ENCODE measurements around the gene ZNF641.

Gene ZNF641

DNA sequence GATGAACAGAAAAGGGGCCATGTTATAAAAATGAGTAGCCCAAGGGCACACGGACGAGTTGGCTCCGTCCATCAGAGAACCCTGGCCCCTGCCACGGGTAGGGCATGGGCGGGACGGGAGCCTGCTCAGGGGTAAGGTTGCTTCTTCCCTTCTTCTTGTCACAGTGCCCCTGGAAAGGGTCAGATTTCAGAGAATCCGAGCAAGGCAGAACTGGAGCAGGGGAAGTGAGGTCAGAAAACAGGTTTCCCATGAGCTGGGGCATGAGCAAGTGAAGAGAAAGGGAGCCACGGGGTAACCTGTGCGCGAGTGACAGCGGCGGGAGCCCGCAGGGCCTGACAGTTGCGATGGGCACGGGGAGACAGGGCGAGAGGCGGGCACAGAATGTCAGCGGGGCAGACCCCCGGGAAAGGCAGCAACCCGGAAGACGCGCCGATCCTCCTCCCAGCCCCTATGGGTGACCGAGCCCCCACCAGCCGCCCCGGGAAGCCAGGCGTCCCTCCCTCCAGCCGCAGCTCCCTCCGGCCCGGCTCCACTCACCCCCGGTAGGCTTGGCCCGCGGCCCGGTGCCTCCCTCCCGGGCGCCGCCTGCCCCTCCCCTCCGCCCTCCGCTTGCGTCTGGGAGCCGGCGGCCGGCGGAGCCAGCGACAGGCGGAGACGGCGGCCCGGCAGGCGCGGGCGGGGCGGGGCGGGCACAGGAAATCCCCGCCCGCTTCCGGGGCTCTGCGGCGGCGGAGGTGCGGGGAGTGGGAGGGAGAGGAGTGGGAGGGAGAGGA lies at the start of gene ZNF641:
Gene ZNF641 (minus strand): TSS at position 671 of the 773 bp plus-strand sequence. CDS start 2,829 bp downstream, outside the sequence.
- peak; percentile 40 to 70 (median 52) for DNase-seq

- DNase-seq, result no peak
Observed at GRCh38 chr12:48390026-48390425, 39.3 kb upstream of the ZNF641 start.

DNA sequence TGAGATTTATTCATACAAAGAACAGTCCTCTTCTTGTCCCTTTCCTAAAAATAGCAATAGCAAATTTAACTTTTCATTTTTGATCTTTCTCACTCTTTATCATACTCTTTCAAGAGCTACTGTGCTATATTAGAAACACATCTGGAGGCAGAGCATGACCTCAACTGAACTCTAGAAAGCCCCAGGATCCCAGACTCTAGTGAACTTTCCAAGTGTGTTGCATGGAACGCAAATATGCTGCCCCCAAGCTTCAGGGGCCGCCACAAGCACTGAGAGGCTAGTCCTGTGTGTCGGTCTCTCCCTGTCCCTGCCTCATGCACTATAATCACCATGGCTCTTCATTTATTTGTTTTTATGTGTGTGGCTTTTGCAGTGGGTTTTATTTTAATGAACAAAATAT lies 38.7 kb upstream of the ZNF641 start:
- DNase-seq, result no peak

DNA sequence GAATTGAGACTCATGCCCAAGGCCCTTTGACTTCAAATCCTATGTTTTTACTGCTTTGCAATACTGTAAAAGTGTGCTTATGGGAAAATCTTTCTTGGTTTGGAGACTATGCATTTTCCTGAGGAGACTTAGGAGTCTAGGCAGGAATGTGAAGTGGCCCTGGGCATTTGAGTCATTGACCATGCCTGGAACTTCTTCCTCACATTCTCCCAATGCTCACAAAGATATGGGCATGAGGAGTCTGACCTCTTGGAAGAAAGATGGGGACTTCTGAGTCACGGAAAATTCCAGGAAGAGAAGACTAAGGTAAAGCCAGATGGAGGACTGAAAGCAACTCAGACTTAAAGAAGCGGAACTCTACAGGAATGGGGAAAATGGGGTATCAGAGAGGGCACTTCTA lies 38.2 kb upstream of the ZNF641 start:
- DNase-seq, result no peak

DNA sequence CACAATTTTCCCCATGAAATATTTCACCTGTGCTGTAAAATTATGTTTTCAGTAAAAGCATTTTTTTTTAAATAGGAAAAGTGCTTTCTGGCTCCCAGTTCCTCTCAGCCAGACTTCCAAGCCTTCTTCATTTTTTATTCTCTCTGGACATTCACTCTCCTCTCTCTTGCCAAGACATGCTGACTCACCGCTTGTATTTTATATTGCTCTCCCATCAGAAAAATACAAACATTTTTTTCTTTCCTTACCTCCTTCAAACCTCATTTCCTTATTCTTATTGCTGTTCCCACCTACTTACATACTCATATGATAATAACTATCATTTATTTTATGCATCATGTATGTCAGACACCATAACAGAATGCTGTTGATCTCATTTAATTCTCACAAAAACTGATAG lies 37.7 kb upstream of the ZNF641 start:
- DNase-seq, result no peak

DNA sequence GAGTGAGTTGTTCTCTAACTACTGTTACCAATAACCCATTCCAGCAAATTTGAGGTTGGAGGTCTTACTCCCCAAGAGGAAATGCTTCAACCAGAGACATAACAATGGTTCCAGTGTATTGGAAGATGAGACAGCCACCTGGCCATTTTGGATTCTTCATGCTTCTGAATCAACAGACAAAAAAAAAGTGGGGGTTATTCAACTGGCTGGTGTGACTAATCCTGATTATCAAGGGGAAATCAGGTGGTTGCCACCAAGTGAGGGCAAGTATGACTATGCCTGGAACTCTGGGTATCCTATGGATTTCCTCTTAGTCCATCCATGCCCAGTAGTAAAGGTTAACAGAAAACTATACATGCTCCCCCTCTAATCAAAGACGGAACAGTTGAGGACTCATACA lies 29.9 kb upstream of the ZNF641 start:
- no peak for DNase-seq

GRCh38 chr12:48379794-48380193 lies 29.1 kb upstream of the ZNF641 start:
- no peak for DNase-seq

- DNase-seq, result no peak
Observed at GRCh38 chr12:48377646-48378045, 26.9 kb upstream of the ZNF641 start.

DNA sequence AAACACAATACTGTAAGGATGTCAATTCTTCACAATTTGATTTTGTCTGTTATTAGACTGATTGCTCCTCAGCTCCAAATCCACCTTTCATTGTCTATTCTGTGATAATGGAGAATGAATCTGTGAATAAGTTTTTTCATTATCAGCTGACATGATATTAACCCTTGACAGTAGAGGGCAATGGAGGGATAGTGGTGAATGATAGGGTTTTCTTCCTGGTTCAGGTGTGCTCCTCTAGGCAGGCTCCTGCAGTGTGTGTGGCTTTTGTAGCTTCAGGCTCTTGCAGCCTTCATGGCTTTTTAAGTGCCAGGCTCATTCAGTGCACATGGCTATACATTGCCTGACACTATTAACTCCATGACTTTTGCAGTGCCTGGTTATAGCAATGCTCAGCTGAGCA lies 23.4 kb upstream of the ZNF641 start:
- no peak for DNase-seq

GRCh38 chr12:48366131-48366530 lies 15.4 kb upstream of the ZNF641 start:
- no peak for DNase-seq

DNA sequence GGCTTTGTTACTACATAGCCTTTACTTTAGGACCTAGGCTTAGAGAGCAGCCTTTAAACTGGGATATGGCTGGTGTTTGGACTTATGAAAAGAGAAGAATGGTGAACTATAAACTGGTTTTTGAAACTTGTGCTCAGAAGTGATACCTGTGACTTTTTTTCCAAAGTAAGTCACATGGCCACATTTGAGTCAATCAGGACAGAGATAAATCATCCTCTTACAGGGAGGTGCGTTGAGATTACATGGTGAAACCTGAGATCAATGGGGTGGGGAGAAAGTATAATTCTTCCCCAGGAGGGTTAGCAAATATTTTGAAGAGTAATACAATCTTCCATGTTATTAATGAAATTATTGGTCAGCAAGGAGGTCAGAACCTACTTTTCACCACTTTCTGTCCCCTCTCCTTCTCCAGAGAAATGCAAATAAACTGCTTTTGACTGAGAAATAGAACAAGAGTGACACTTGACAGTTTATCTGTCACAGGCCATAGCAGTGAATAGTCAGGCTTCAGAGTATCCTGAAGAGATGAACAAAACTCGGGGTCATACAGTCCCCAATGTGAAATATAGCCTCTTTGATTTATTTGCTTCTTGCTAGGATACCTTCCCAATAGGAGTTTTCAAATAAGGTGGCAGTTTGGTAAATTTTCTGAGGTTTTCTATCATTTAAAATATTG lies 11.1 kb upstream of the ZNF641 start:
- no peak for DNase-seq

GRCh38 chr12:48358937-48359513 lies 8.3 kb upstream of the ZNF641 start:
- no peak for DNase-seq

DNA sequence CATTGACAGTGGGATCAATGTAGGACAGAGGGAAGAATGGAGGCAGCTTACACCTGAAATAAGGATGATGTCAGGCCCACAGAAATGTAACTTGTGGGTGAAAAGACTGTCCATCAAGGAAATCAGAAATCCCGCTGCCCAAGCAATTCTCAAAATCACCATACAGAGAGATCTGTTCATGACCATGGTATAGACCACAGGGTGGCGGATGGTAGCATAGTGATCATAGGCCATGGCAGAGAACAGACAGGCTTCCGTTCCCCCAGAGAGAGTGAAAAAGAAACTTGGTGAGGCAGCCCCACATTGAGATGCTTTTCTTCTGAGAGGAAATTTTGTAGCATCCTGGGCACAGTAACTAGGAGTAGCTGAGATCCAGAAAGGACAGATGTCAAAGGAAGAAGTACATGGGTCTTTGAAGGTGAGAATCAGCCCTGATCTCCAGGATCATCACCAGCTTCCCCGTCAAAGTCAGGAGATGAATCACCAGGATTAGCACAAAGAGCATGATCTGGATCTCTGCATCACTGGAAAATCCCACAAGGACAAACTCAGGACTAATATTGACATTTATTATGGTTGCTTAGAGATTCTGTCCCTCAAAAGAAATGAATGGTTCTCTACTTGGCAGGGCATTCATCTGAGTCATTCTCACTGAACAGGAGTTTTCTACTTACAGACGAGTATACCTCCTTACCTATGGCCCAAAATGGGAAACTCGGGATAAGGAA lies 5.5 kb upstream of the ZNF641 start:
- DNase-seq, result no peak

GRCh38 chr12:48352157-48352760 lies 1.5 kb upstream of the ZNF641 start:
- DNase-seq, result no peak

- DNase-seq, result no peak
Observed at GRCh38 chr12:48351022-48351708, 446 bp upstream of the ZNF641 start.

DNA sequence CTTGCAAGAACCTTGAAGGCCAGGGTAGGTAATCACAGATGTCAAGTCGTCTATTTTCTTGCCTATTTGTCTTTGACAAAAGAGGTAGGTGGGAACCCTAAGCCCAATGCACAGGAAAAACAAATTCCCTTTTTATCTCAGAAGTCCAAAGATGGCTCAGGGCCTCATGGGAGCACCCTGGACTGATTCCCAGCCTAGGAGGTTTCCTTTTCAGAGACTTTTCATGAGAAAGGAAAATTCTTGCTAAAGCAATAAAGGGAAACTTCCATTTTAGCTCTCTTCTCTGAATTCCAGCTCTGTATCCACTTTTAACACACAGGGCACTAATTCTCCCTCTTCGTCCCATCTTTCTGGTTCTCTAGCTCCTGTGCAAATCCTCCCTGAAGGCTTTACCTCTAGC lies 1.2 kb downstream of the ZNF641 start:
- DNase-seq, result no peak

DNA sequence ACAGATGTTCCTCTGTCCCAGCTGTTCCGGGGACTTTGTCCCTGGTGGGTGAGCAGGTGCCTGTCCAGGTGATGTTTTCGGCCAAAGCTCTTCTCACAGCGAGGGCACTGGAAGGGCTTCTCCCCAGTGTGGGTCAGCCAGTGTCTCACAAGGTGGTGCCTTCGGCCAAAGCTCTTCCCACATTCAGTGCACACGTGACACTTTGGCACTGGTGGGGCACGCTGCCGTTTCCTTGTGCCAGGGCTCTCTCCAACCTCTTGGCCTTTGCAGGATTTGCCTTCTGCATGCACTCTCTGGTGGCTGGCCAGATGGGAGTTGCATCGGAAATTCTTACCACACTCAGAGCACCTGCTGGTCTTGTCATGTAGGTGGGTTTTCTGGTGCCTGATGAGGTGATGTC lies 7.7 kb downstream of the ZNF641 start:
- DNase-seq, result no peak

- DNase-seq, result no peak
Observed at GRCh38 chr12:48340943-48341342, 9.8 kb downstream of the ZNF641 start.

GRCh38 chr12:48339442-48340117 lies 11.1 kb downstream of the ZNF641 start:
- DNase-seq, result no peak

DNA sequence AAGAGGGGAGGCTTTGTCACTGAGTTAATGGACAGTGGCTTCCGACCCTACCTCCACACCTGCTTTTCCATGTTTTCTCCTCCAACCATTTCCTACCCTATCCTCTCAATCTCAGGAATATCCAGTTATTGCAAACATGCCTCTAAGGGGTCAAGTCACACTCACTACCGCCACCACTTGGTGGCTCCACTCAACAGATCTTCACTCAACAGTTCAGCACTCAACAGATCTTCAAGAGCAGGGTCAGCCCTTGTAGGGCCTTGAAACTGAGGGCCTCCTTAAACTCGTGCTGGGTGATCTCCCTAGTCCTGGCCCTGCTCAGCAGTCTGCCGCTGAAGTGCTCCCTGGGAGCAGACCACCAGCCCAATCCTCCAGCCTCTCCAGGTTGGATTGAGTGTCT lies 14.2 kb downstream of the ZNF641 start:
- no peak for DNase-seq

DNA sequence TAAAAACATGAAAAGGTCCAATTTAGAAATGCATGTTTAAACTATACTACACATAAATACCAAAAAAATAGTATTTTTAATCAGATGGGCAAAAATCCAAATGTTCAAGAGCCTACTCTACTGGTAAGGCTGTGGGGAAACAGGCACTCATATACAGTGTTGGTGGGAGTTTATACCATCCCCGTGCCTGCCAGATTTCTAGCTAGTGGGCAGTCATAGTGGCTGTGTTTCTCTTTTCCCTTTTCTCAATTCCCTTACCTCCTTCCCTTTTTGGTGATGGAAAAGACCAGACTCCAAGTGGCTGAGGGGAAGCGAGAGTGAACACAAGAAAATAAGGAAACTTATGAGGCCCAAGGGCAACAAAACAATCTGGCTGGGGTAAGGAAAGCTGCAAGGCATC lies 14.7 kb downstream of the ZNF641 start:
- no peak for DNase-seq

DNA sequence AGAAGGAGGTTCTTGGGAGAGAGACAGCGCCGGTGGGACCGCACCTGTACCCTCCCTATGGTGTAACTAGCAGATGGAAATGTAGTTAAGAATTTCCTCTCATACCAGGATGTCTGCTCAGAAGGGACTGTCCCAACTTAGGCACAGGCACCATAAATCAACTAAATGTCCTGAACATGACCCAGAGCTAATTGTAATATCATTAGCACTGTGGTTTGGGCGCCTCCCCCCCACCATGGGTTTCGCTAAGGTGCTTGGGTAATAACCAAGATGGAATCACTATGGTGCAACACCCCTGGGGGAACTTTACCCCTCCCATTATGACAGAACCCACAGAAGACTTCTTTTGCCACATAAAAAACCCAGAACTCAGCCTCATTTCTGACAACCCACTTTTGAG lies 15.9 kb downstream of the ZNF641 start:
- DNase-seq, result no peak

All from activated CD4-positive, CD25-positive, alpha-beta regulatory T cell (primary cell).